Tibial nerve (tissue), 3 donors: ENCODE data around the gene YTHDF1.

ENCODE experiments used
- POLR2A ChIP-seq, 2 donors: fragments of 450-650 bp; IDR thresholded peaks; one replicate each; pipeline ENCODE4 v1.6.1; 2017; ENCODE audit warnings: antibody characterized with exemption in 2 of 2, mild to moderate bottlenecking in 2 of 2, moderate library complexity in 2 of 2
- TF ChIP-seq, protein P1 (sequence below), 5 experiments: fragments of 200-600 bp in 3 of 5; fragments of 450-650 bp in 2 of 5; sonication (generic) in 3 of 5; IDR thresholded peaks; one replicate each; pipeline ENCODE4 v1.5.1; 2016 to 2019; ENCODE audit warnings: antibody characterized with exemption in 5 of 5, mild to moderate bottlenecking in 3 of 5, moderate library complexity in 2 of 5

DNA sequence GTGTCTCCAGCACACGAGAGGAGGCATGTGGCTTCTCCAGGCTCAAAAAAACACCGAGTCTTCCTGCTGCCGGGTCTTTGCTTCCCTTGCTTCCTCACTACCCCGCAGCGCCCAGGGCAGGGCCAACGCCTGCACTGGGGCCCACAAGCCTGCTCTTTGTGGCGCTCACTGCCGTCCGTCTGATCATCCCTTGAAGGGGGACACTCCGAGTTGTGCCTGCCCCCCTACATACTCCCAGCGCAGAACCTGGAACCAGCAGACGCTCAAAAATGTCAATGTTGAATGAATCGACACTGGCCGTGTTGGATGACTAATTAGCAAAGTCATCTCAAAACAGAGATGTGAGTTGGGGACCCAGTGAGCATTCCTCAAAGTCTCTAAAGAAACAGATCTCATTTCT is 48.6 kb upstream of the YTHDF1 start:
- TF ChIP-seq, protein P1, sequence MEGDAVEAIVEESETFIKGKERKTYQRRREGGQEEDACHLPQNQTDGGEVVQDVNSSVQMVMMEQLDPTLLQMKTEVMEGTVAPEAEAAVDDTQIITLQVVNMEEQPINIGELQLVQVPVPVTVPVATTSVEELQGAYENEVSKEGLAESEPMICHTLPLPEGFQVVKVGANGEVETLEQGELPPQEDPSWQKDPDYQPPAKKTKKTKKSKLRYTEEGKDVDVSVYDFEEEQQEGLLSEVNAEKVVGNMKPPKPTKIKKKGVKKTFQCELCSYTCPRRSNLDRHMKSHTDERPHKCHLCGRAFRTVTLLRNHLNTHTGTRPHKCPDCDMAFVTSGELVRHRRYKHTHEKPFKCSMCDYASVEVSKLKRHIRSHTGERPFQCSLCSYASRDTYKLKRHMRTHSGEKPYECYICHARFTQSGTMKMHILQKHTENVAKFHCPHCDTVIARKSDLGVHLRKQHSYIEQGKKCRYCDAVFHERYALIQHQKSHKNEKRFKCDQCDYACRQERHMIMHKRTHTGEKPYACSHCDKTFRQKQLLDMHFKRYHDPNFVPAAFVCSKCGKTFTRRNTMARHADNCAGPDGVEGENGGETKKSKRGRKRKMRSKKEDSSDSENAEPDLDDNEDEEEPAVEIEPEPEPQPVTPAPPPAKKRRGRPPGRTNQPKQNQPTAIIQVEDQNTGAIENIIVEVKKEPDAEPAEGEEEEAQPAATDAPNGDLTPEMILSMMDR (IDR thresholded peaks at IDR 0.05): no peak
- no peak for TF ChIP-seq POLR2A (IDR thresholded peaks at IDR 0.05)
